Astrocyte of the cerebellum (primary cell): Measurements from ENCODE around the gene IGSF21.

Experiments used
- DNase-seq: peaks from one replicate; pipeline ENCODE4 v3.0.0-alpha.2; 2011; ENCODE audit warnings: low read depth
- H3K4me3 ChIP-seq: 2 replicates; pipeline ENCODE4 v1.5.1; 2011; ENCODE audit warnings: mild to moderate bottlenecking, low read depth, low read length, moderate library complexity
- CTCF ChIP-seq: IDR thresholded peaks from 2 replicates; pipeline ENCODE4 v1.5.1; 2012; ENCODE audit warnings: low read length, low read depth, moderate library complexity, mild to moderate bottlenecking; ENCODE audit errors: missing control alignments
- in situ Hi-C: cut with HindIII; loops from 2 replicates; pipeline ENCODE4 v1.10.0; 2017; ENCODE audit warnings: low sequenced_read_pairs

IGSF21 gene

GRCh38 chr1:18132711-18133541, 25.3 kb downstream of the IGSF21 start:
- no peak overlapping the region for H3K4me3 ChIP-seq
- no peak for TF ChIP-seq CTCF
- in situ Hi-C loops: no loop called here
- no peak for DNase-seq

- no peak overlapping the region for H3K4me3 ChIP-seq
- no peak for TF ChIP-seq CTCF
- in situ Hi-C loops: no loop called here
- DNase-seq: no peak
Measured at GRCh38 chr1:18134324-18135046, 26.9 kb downstream of the IGSF21 start.

GRCh38 chr1:18137759-18138345, 30.3 kb downstream of the IGSF21 start:
- no peak for TF ChIP-seq CTCF
- no peak for DNase-seq
- no peak overlapping the region for H3K4me3 ChIP-seq
- in situ Hi-C loops: no loop called here

GRCh38 chr1:18139198-18139981, 31.8 kb downstream of the IGSF21 start:
- in situ Hi-C loops: no loop called here
- TF ChIP-seq CTCF: no peak
- no peak overlapping the region for H3K4me3 ChIP-seq
- no peak for DNase-seq

- no peak for TF ChIP-seq CTCF
- in situ Hi-C loops: no loop called here
- no peak overlapping the region for H3K4me3 ChIP-seq
- DNase-seq: no peak
Measured at GRCh38 chr1:18140411-18140810, 32.8 kb downstream of the IGSF21 start.

- no peak overlapping the region for H3K4me3 ChIP-seq
- in situ Hi-C loops: no loop called here
- no peak for DNase-seq
- TF ChIP-seq CTCF: no peak
Measured at GRCh38 chr1:18141661-18142060, 34.1 kb downstream of the IGSF21 start.
